KMS-11 (cell line): ENCODE measurements around the gene RIPK4.
"Not testable (repeated sequence)": the region's sequence is repeated elsewhere in the genome, so short reads cannot be mapped to it uniquely, and the experiment has no call there.

Experiments
- H2AFZ ChIP-seq: fragments of 200-600 bp; sonication (generic); 2 replicates; pipeline ENCODE4 v1.6.1; 2016; ENCODE audit warnings: antibody characterized with exemption, mixed run types, low read depth
- H3K27ac ChIP-seq: fragments of 200-600 bp; sonication (generic); 2 replicates; pipeline ENCODE4 v1.6.1; 2016; ENCODE audit warnings: mild to moderate bottlenecking, mixed run types
- H3K27me3 ChIP-seq: fragments of 200-600 bp; sonication (generic); 2 replicates; pipeline ENCODE4 v1.6.1; 2017; ENCODE audit warnings: mild to moderate bottlenecking, low read depth, mixed run types, moderate library complexity; ENCODE audit not compliant: insufficient read depth
- H3K36me3 ChIP-seq: fragments of 200-600 bp; sonication (generic); 2 replicates; pipeline ENCODE4 v1.6.1; 2017; ENCODE audit warnings: mild to moderate bottlenecking, mixed run types; ENCODE audit not compliant: insufficient read depth
- H3K4me1 ChIP-seq: fragments of 200-600 bp; sonication (generic); 2 replicates; pipeline ENCODE4 v1.6.1; 2016; ENCODE audit warnings: mild to moderate bottlenecking, low read depth, mixed run types; ENCODE audit not compliant: poor library complexity, severe bottlenecking
- H3K4me2 ChIP-seq: fragments of 200-600 bp; sonication (generic); 2 replicates; pipeline ENCODE4 v1.7.0; 2016; ENCODE audit warnings: mild to moderate bottlenecking, mixed run types
- H3K4me3 ChIP-seq: fragments of 200-600 bp; sonication (generic); IDR thresholded peaks from 2 replicates; pipeline ENCODE4 v1.6.1; 2017; ENCODE audit warnings: low read depth, low read length, mixed read lengths; ENCODE audit not compliant: insufficient read depth
- H3K79me2 ChIP-seq: fragments of 200-600 bp; sonication (generic); 2 replicates; pipeline ENCODE4 v1.6.1; 2016; ENCODE audit warnings: low read depth, mixed run types; ENCODE audit not compliant: insufficient read depth
- H3K9ac ChIP-seq: fragments of 200-600 bp; sonication (generic); 2 replicates; pipeline ENCODE4 v1.6.1; 2016; ENCODE audit warnings: mild to moderate bottlenecking, mixed run types
- H4K20me1 ChIP-seq: fragments of 200-600 bp; sonication (generic); 2 replicates; pipeline ENCODE4 v1.6.1; 2016; ENCODE audit warnings: mild to moderate bottlenecking, mixed run types; ENCODE audit not compliant: insufficient read depth
- CTCF ChIP-seq: fragments of 200-600 bp; sonication (generic); conservative IDR thresholded peaks from 2 replicates; pipeline ENCODE4 v1.6.1; 2017; ENCODE audit warnings: low read depth, mild to moderate bottlenecking, antibody characterized with exemption, low read length, moderate library complexity, mixed read lengths

RIPK4 gene

GRCh38 chr21:41719691-41720090 lies 47.2 kb downstream of the RIPK4 start:
- Histone ChIP-seq H3K4me1 (no peaks in the 10 kb centered on the region), H3K4me3 (no peak overlapping the region), H2AFZ (no peak overlapping the region), H3K79me2 (no peaks in the 10 kb centered on the region), H3K4me2 (no peak overlapping the region), H3K27ac (no peak overlapping the region), H3K27me3 (peaks cover 47% of the 10 kb centered on the region), H4K20me1 (no peaks in the 10 kb centered on the region), H3K36me3 (no peaks in the 10 kb centered on the region), H3K9ac (no peak overlapping the region)
- no peak for TF ChIP-seq CTCF

DNA sequence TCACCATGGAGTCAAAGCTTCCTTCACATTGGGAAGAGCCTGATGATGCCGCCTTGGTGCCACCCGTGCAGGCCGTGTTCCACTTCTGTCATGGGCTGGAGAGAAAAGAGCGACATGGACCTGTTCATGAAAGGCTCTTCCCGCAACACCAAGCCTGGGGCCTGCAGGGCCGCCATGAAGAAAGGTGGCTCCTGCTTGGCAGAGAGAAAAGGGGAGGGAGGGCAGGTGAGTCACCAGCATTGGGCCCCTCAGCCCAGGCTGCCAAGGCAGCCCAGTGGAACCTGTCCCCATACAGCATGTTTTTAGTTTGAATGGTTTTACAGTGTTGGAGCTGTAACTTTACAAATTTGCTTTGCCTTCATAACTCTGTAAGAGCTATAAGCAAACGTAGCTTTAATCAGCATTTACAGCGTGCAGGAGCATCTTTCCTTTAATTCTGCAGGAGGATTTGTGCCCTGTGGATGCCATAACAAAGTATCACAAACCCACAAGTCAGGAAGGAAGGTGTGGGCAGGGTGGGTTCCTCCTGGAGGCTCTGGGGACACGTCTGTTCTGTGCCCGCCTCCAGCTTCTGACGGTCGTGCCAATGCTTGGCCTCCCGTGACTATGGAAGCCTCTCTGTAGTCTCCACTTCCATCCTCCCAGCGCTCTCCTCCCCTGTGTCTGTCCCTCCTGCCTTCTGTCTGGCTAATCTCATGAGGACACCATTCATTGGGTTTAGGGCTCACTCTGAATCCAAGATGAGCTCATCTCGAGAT lies 49.1 kb downstream of the RIPK4 start:
- no peak overlapping the region for H3K4me2 ChIP-seq
- H3K9ac ChIP-seq: no peak overlapping the region
- H3K27ac ChIP-seq: no peak overlapping the region
- no peaks in the 10 kb centered on the region for H3K36me3 ChIP-seq
- no peak overlapping the region for H2AFZ ChIP-seq
- no peaks in the 10 kb centered on the region for H3K4me1 ChIP-seq
- H3K27me3 ChIP-seq: peaks cover 40% of the 10 kb centered on the region
- no peak for TF ChIP-seq CTCF
- H3K79me2 ChIP-seq: no peaks in the 10 kb centered on the region
- H4K20me1 ChIP-seq: no peaks in the 10 kb centered on the region
- H3K4me3 ChIP-seq: no peak overlapping the region

- no peaks in the 10 kb centered on the region for H4K20me1 ChIP-seq
- H3K27ac ChIP-seq: no peak overlapping the region
- H3K79me2 ChIP-seq: no peaks in the 10 kb centered on the region
- peaks cover 44% of the 10 kb centered on the region for H3K27me3 ChIP-seq
- H3K4me1 ChIP-seq: no peaks in the 10 kb centered on the region
- TF ChIP-seq CTCF: no peak
- H3K36me3 ChIP-seq: no peaks in the 10 kb centered on the region
- H3K4me3 ChIP-seq: no peak overlapping the region
- H2AFZ ChIP-seq: no peak overlapping the region
- no peak overlapping the region for H3K9ac ChIP-seq
- no peak overlapping the region for H3K4me2 ChIP-seq
Observed at GRCh38 chr21:41716751-41717150, 50.1 kb downstream of the RIPK4 start.

GRCh38 chr21:41715649-41716281 lies 51.1 kb downstream of the RIPK4 start:
- no peak overlapping the region for H3K9ac ChIP-seq
- no peaks in the 10 kb centered on the region for H3K4me1 ChIP-seq
- H2AFZ ChIP-seq: no peak overlapping the region
- no peak for TF ChIP-seq CTCF
- no peaks in the 10 kb centered on the region for H3K79me2 ChIP-seq
- no peak overlapping the region for H3K4me2 ChIP-seq
- H4K20me1 ChIP-seq: no peaks in the 10 kb centered on the region
- H3K36me3 ChIP-seq: no peaks in the 10 kb centered on the region
- no peak overlapping the region for H3K4me3 ChIP-seq
- H3K27me3 ChIP-seq: peaks cover 49% of the 10 kb centered on the region
- H3K27ac ChIP-seq: no peak overlapping the region

DNA sequence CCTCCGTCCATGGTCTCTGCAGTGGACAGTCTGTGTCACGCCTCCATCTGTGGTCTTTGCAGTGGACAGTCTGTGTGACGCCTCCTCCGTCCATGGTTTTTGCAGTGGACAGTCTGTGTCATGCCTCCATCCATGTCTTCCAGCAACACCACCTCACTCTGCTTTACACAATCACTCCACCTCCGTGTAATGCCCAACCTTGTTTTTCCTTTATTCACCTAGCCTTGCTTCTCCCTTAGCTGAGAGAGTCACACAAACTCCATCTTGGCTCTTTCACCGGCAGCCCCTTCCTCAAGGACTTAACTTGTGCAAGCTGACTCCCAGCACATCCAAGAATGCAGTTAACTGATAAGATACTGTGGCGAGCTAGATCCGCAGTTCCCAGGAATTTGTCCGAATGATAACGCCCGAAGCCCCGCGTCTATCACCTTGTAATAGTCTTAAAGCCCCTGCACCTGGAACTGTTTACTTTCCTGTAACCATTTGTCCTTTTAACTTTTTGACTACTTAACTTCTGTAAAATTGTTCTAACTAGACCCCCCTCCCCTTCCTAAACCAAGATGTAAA lies 52.5 kb downstream of the RIPK4 start:
- H4K20me1 ChIP-seq, H3K4me3 ChIP-seq, H3K79me2 ChIP-seq, H3K9ac ChIP-seq, H2AFZ ChIP-seq, H3K4me1 ChIP-seq, H3K4me2 ChIP-seq, H3K36me3 ChIP-seq, H3K27ac ChIP-seq: not testable (repeated sequence)
- peaks cover 53% of the 10 kb centered on the region for H3K27me3 ChIP-seq
